Measurements from ENCODE around the gene PITRM1. TPM values are rescaled to one million over a fixed set of nuclear protein-coding genes. Genes with fewer than 3 reads are reported as not detected.

Gene PITRM1
- total RNA-seq, 6 donors from 2014 or later, result 63.4 to 216 (median 77.5) TPM

DNA sequence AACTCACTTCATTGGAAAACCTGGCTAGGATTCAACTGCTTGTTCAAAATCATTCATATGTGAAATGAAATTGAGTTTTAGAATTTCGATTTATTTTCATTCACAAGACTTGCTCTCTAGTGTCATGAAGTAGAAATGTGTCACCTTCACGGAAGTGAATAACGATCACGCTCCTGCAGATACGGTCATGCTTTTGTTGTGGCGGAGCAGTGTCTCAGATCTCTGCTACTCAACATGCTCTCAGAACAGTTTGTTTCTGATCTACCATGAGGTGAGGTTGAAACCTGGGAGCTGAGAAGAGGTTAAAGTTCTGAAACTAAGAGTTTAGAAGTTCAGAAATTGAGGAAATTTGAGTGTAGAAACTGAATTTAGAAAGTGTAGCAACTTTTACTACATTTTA, 13.8 kb upstream of the PITRM1 start:
- WGBS, 2 donors, result 78 to 89% methylated on average over 6 of the region's 6 CpGs
- ATAC-seq (ENCODE audit: low FRiP score in 2 of 2) (no peak), DNase-seq (peak in 1 of 2 donors; percentile 2)
- TF ChIP-seq, protein P1, sequence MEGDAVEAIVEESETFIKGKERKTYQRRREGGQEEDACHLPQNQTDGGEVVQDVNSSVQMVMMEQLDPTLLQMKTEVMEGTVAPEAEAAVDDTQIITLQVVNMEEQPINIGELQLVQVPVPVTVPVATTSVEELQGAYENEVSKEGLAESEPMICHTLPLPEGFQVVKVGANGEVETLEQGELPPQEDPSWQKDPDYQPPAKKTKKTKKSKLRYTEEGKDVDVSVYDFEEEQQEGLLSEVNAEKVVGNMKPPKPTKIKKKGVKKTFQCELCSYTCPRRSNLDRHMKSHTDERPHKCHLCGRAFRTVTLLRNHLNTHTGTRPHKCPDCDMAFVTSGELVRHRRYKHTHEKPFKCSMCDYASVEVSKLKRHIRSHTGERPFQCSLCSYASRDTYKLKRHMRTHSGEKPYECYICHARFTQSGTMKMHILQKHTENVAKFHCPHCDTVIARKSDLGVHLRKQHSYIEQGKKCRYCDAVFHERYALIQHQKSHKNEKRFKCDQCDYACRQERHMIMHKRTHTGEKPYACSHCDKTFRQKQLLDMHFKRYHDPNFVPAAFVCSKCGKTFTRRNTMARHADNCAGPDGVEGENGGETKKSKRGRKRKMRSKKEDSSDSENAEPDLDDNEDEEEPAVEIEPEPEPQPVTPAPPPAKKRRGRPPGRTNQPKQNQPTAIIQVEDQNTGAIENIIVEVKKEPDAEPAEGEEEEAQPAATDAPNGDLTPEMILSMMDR (IDR thresholded peaks at IDR 0.05), result no peak
- TF ChIP-seq EP300 (IDR thresholded peaks at IDR 0.05) (no peak), POLR2AphosphoS5 (IDR thresholded peaks at IDR 0.05) (no peak), POLR2A (IDR thresholded peaks at IDR 0.05) (no peak)
- no peak overlapping the region for H3K4me3 ChIP-seq
- no peaks in the 10 kb centered on the region for H3K27me3 ChIP-seq
- H3K9me3 ChIP-seq, result no peaks in the 10 kb centered on the region
- H3K4me1 ChIP-seq, result peaks cover 0 to 3% (median 0%) of the 10 kb centered on the region in 4 donors
- H3K36me3 ChIP-seq, result no peaks in the 10 kb centered on the region
- H3K27ac ChIP-seq, result no peak overlapping the region

DNA sequence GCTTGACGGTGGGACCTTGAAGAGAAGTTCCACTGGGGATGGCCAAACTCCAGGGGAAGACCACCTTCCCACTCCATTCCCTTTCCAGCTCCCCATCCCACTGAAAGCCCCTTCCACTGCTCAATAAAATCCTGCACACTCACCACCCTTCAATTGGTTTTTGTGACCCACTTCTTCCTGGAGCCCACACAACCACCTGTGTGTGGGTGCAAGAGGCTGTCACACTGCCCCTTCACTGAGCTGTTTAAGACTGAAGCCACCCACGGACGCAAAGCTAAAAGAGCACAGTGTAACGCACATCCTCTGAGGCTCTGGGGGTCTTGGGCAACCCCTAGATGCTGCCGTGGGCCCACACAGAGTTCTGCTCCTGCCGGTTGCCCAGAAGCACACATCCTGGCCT, 12.8 kb upstream of the PITRM1 start:
- TF ChIP-seq EP300 (IDR thresholded peaks at IDR 0.05), result no peak
- TF ChIP-seq POLR2A (IDR thresholded peaks at IDR 0.05), result no peak
- TF ChIP-seq, protein P1 (IDR thresholded peaks at IDR 0.05), result no peak
- no peak for TF ChIP-seq POLR2AphosphoS5 (IDR thresholded peaks at IDR 0.05)
- 87 to 92% methylated on average over 6 of the region's 6 CpGs for WGBS, 2 donors
- H3K9me3 ChIP-seq, result no peaks in the 10 kb centered on the region
- no peak overlapping the region for H3K4me3 ChIP-seq
- no peak overlapping the region for H3K27ac ChIP-seq
- no peaks in the 10 kb centered on the region for H3K27me3 ChIP-seq
- DNase-seq (peak in 1 of 2 donors; percentile 8), ATAC-seq (ENCODE audit: low FRiP score in 2 of 2) (no peak)
- no peaks in the 10 kb centered on the region for H3K36me3 ChIP-seq
- peaks cover 0 to 5% (median 0%) of the 10 kb centered on the region in 4 donors for H3K4me1 ChIP-seq

DNA sequence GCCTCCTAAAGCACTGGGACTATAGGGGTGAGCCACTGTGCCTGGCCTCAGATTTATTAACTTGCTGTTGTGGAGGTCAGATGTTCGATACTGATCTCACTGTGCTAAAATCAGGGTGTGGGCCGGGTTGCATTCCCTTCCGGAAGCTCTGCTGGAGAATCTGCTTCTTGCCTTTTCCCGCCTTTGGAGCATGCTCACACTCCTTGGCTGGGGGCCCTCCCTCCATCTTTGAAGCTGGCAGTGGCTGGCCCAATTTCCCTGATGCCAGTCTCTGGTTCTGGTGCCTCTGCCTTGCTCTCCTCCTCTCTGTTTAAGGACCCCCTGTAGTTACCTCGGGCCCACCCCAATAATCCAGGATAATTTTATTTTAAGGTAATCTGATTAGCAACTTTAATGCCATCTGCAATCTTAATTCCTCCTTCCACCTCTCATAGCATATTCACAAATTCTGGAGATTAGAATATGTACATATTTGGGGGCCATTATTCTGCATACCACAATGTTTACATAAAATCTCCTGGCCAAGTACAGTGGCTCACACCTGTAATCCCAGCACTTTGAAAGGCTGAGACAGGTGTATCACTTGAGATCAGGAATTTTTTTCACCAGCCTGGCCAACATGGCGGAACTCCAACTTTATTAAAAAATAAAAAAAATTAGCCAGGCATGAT, 7.9 kb upstream of the PITRM1 start:
- no peak for TF ChIP-seq EP300 (IDR thresholded peaks at IDR 0.05)
- TF ChIP-seq, protein P1 (IDR thresholded peaks at IDR 0.05), result no peak
- DNase-seq (peak in 1 of 2 donors; percentile 12), ATAC-seq (ENCODE audit: low FRiP score in 2 of 2) (no peak)
- Histone ChIP-seq H3K4me1 (peaks cover 0 to 5% (median 0%) of the 10 kb centered on the region in 4 donors), H3K27ac (no peak overlapping the region), H3K27me3 (no peaks in the 10 kb centered on the region), H3K36me3 (no peaks in the 10 kb centered on the region), H3K4me3 (no peak overlapping the region), H3K9me3 (no peaks in the 10 kb centered on the region)
- 90 to 93% methylated on average over 6 of the region's 6 CpGs for WGBS, 2 donors

DNA sequence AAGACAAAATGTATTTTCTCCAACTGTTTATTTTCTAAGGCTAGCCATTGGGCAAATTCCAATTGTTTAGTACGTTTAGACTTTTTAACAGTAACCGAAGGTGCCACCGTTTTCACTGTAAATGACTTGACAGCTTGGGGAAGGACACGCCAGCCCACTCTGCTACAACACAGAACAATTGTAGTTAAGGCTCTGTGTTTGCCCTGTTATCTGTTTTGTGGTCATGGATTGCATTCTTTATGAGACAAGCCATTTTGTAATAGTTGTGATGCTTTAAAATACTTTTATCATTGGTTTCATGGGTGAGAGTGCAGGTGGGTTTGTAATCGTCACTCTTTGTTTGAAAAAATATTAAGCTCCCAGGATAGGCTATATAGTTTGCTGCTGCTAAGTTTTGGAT, 6.6 kb upstream of the PITRM1 start:
- Histone ChIP-seq H3K27me3 (no peaks in the 10 kb centered on the region), H3K36me3 (no peaks in the 10 kb centered on the region), H3K4me3 (no peak overlapping the region), H3K4me1 (peaks cover 0 to 5% (median 0%) of the 10 kb centered on the region in 4 donors), H3K27ac (no peak overlapping the region), H3K9me3 (no peaks in the 10 kb centered on the region)
- 84 to 88% methylated on average over 5 of the region's 5 CpGs for WGBS, 2 donors
- DNase-seq, result no peak
- ATAC-seq (ENCODE audit: low FRiP score in 2 of 2), result no peak
- TF ChIP-seq POLR2AphosphoS5 (IDR thresholded peaks at IDR 0.05) (no peak), EP300 (IDR thresholded peaks at IDR 0.05) (no peak)

DNA sequence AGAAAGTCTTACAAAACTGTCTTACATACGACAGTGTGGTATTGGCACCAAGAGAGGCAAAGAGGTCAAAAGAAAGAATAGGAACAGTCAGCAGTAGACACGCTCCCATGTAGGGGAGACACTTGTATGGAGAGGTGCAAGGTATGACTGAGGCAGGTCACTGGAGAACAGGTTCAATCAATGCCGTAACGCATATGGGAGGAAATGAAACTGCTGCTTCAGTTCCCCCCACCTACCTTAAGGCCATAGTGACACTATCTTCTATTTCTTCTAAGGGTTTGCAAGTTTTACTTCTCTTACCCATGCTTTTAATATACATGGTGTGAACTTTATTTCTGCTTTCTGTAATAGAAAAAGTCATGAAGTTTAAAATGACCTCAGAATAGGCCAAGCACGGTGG, 5.5 kb upstream of the PITRM1 start:
- 84 to 85% methylated on average over 5 of the region's 5 CpGs for WGBS, 2 donors
- TF ChIP-seq POLR2AphosphoS5 (IDR thresholded peaks at IDR 0.05), result no peak
- no peak for TF ChIP-seq POLR2A (IDR thresholded peaks at IDR 0.05)
- TF ChIP-seq EP300 (IDR thresholded peaks at IDR 0.05), result no peak
- TF ChIP-seq, protein P1 (IDR thresholded peaks at IDR 0.05), result no peak

More for the DNA sequence above, 5.5 kb upstream of the PITRM1 start:
- DNase-seq (no peak), ATAC-seq (ENCODE audit: low FRiP score in 2 of 2) (no peak)
- H3K36me3 ChIP-seq, result no peaks in the 10 kb centered on the region
- H3K27me3 ChIP-seq, result no peaks in the 10 kb centered on the region
- peaks cover 2 to 12% (median 6%) of the 10 kb centered on the region in 4 donors for H3K4me1 ChIP-seq
- no peak overlapping the region for H3K4me3 ChIP-seq
- H3K27ac ChIP-seq, result no peak overlapping the region
- H3K9me3 ChIP-seq, result no peaks in the 10 kb centered on the region

All from upper lobe of left lung (tissue), 6 donors.